Suppressor macrophage treated with lipopolysaccharide for 4 hours (primary cell): Measurements from ENCODE around the gene ADD2.

Experiments used
- DNase-seq: peaks from one replicate; pipeline ENCODE4 v3.0.0-alpha.2; 2020

The ADD2 gene

GRCh38 chr2:70767699-70768589, at the start of gene ADD2:
Gene ADD2 (minus strand): TSS chr2:70768200. CDS start chr2:70706408, 61,792 bp downstream.
- peak; percentile 88 for DNase-seq

GRCh38 chr2:70817284-70817954, 49.4 kb upstream of the ADD2 start:
- no peak for DNase-seq

- DNase-seq: no peak
Measured at GRCh38 chr2:70816726-70817125, 48.7 kb upstream of the ADD2 start.

- no peak for DNase-seq
Measured at GRCh38 chr2:70808983-70809958, 41.3 kb upstream of the ADD2 start.

GRCh38 chr2:70807828-70808118, 39.8 kb upstream of the ADD2 start:
- DNase-seq: no peak

- no peak for DNase-seq
Measured at GRCh38 chr2:70807102-70807827, 39.3 kb upstream of the ADD2 start.

GRCh38 chr2:70806620-70807019, 38.6 kb upstream of the ADD2 start:
- no peak for DNase-seq

- DNase-seq: no peak
Measured at GRCh38 chr2:70806013-70806412, 38.0 kb upstream of the ADD2 start.

GRCh38 chr2:70801607-70802263, 33.7 kb upstream of the ADD2 start:
- no peak for DNase-seq

GRCh38 chr2:70799706-70800105, 31.7 kb upstream of the ADD2 start:
- no peak for DNase-seq

- DNase-seq: peak; percentile 48
Measured at GRCh38 chr2:70797996-70798395, 30.0 kb upstream of the ADD2 start.

- no peak for DNase-seq
Measured at GRCh38 chr2:70797506-70797905, 29.5 kb upstream of the ADD2 start.

GRCh38 chr2:70796262-70796661, 28.3 kb upstream of the ADD2 start:
- no peak for DNase-seq

- peak; percentile 23 for DNase-seq
Measured at GRCh38 chr2:70795164-70795995, 27.4 kb upstream of the ADD2 start.

GRCh38 chr2:70793450-70793849, 25.4 kb upstream of the ADD2 start:
- DNase-seq: peak; percentile 89

- no peak for DNase-seq
Measured at GRCh38 chr2:70790136-70790828, 22.3 kb upstream of the ADD2 start, which contains the start of gene FIGLA. Gene FIGLA (minus strand): TSS chr2:70790643. CDS start chr2:70790638, 5 bp downstream.

GRCh38 chr2:70789304-70790135, 21.5 kb upstream of the ADD2 start:
- peak; percentile 86 for DNase-seq

- DNase-seq: peak; percentile 66
Measured at GRCh38 chr2:70785137-70785911, 17.3 kb upstream of the ADD2 start.
